HG03025 (cell line): ENCODE measurements around the gene ACSF3.
"Not testable (repeated sequence)": the region's sequence is repeated elsewhere in the genome, so short reads cannot be mapped to it uniquely, and the experiment has no call there.

ENCODE experiments used
- ATAC-seq: cut with Tn5 transposase; IDR thresholded peaks from one replicate; pipeline ENCODE4 v1.9.1; 2021; ENCODE audit warnings: mild to moderate bottlenecking, moderate library complexity; ENCODE audit not compliant: unreplicated experiment, low FRiP score

The ACSF3 gene

GRCh38 chr16:89092013-89092412, 1.6 kb upstream of the ACSF3 start:
- ATAC-seq: no peak

GRCh38 chr16:89093252-89093601, 425 bp upstream of the ACSF3 start:
- not testable (repeated sequence) for ATAC-seq

- no peak for ATAC-seq
These were observed 714 bp downstream of the ACSF3 start for GRCh38 chr16:89094252-89094879.

- ATAC-seq: no peak
These were observed 1.2 kb downstream of the ACSF3 start for GRCh38 chr16:89094880-89095258.

- no peak for ATAC-seq
These were observed 1.9 kb downstream of the ACSF3 start for GRCh38 chr16:89095491-89095951.

- no peak for ATAC-seq
These were observed 2.5 kb downstream of the ACSF3 start for GRCh38 chr16:89096042-89096717.

GRCh38 chr16:89096768-89097391, 3.2 kb downstream of the ACSF3 start:
- ATAC-seq: no peak

GRCh38 chr16:89097392-89097772, 3.7 kb downstream of the ACSF3 start:
- no peak for ATAC-seq

- ATAC-seq: no peak
These were observed 5.2 kb downstream of the ACSF3 start for GRCh38 chr16:89098767-89099430.

- no peak for ATAC-seq
These were observed 6.3 kb downstream of the ACSF3 start for GRCh38 chr16:89099905-89100304.

- no peak for ATAC-seq
These were observed 7.1 kb downstream of the ACSF3 start for GRCh38 chr16:89100601-89101302.

GRCh38 chr16:89101303-89102040, 7.8 kb downstream of the ACSF3 start:
- ATAC-seq: no peak

GRCh38 chr16:89102041-89102471, 8.4 kb downstream of the ACSF3 start:
- ATAC-seq: no peak

- ATAC-seq: no peak
These were observed 8.9 kb downstream of the ACSF3 start for GRCh38 chr16:89102481-89103073.

- no peak for ATAC-seq
These were observed 9.5 kb downstream of the ACSF3 start for GRCh38 chr16:89103156-89103555.

- no peak for ATAC-seq
These were observed 10.1 kb downstream of the ACSF3 start for GRCh38 chr16:89103781-89104180.

GRCh38 chr16:89104303-89104702, 10.7 kb downstream of the ACSF3 start:
- ATAC-seq: no peak

- no peak for ATAC-seq
These were observed 11.4 kb downstream of the ACSF3 start for GRCh38 chr16:89104930-89105571.

GRCh38 chr16:89105599-89106151, 12.0 kb downstream of the ACSF3 start:
- no peak for ATAC-seq
